ENCODE data around the gene CHRM2.

Gene CHRM2

DNA sequence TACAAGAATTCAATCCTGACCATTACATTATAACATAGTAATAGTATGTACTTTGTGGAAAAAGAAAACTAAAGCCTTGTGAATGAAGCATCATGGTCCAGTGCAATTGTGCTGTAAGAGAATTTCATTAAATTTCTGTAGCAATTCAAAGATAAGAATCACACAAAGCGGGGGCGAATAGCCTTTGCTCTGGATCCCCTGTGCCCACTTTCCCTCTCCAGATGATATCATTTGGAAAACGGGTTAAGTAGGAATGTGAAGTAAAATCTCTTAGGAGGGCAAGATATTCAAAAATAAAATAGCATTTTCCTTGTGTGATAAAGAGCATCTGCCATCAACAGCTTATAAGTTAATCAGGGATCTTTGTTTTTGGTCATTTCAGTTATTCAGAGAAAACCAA, 177.1 kb downstream of the CHRM2 start:
- Histone ChIP-seq H4K20me1 (no peaks in the 10 kb centered on the region), H3K4me1 (no peaks in the 10 kb centered on the region), H3K9ac (no peak overlapping the region), H3K9me3 (no peaks in the 10 kb centered on the region), H3K4me3 (no peak overlapping the region), H3K4me2 (no peak overlapping the region), H3K27ac (no peak overlapping the region), H3K36me3 (no peaks in the 10 kb centered on the region), H3K27me3 (no peaks in the 10 kb centered on the region)
- TF ChIP-seq Cebpa-rat (IDR thresholded peaks at IDR 0.05), result no peak

DNA sequence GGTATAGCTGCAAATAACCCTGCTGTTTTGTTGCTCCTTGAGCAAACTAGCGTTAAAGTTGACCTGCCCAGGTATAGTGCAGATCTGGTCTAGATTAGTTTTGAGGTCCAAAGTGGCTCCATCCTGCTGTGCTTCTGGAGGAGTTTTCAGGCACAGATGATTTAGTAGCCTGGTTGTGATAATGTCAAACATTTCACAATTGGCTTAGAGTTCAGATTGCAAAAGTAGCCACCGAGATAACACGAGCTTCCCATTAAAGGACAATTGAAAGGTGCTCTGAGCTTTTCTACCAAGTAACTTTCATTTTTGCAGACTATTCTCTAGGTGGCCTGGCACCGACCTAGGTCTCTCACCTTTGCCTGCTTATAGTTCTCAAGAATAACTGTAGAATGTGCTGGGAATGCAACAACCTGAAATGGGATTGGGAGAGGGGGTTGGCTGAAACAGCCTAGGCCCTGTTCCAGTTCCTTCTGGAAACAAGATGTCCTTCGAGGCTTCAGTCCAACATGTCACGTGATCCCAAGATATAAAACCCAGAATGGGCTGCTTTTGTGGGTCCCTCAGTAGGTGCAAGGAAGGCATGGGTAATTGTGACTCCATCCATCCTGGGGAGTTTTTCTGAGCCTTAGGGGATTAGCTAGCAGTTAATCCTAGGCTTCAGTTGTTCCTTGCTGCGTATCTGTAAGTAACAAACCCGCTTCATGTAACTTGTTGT, 201.0 kb downstream of the CHRM2 start:
- H3K27me3 ChIP-seq, result no peaks in the 10 kb centered on the region
- no peak overlapping the region for H3K4me2 ChIP-seq
- no peak for TF ChIP-seq Cebpa-rat (IDR thresholded peaks at IDR 0.05)
- no peaks in the 10 kb centered on the region for H3K9me3 ChIP-seq
- H3K27ac ChIP-seq, result no peak overlapping the region
- H3K4me1 ChIP-seq, result no peaks in the 10 kb centered on the region
- H4K20me1 ChIP-seq, result no peaks in the 10 kb centered on the region
- H3K4me3 ChIP-seq, result no peak overlapping the region
- H3K9ac ChIP-seq, result no peak overlapping the region
- H3K36me3 ChIP-seq, result no peaks in the 10 kb centered on the region

Measured in BLaER1 (cell line).